GM18951 (cell line): Measurements from ENCODE around the gene DDX1.

ENCODE experiments used
- POLR2A ChIP-seq: IDR thresholded peaks from 4 replicates; pipeline ENCODE4 v1.6.1; 2011; ENCODE audit warnings: mild to moderate bottlenecking; ENCODE audit not compliant: insufficient read length, insufficient read depth; ENCODE audit errors: extremely low read depth
- in situ Hi-C: fragments of 300-500 bp; cut with MboI; formaldehyde crosslinking; loops from one replicate; pipeline ENCODE4 v1.12.0; 2022; ENCODE audit warnings: low sequenced_read_pairs, mixed read lengths, inconsistent platforms; ENCODE audit not compliant: unreplicated experiment

DDX1 gene

GRCh38 chr2:15594291-15595256 is 2.9 kb downstream of the DDX1 start:
- in situ Hi-C loops, result no loop called here

GRCh38 chr2:15595342-15595905 is 3.8 kb downstream of the DDX1 start:
- in situ Hi-C loops, result no loop called here
- no peak for TF ChIP-seq POLR2A

More at GRCh38 chr2:15594291-15595256, 2.9 kb downstream of the DDX1 start:
- no peak for TF ChIP-seq POLR2A

- TF ChIP-seq POLR2A, result no peak
- in situ Hi-C loops, result no loop called here
These were observed 4.3 kb downstream of the DDX1 start for GRCh38 chr2:15595936-15596335.

GRCh38 chr2:15596350-15596749 is 4.7 kb downstream of the DDX1 start:
- TF ChIP-seq POLR2A, result no peak
- in situ Hi-C loops, result no loop called here

GRCh38 chr2:15596968-15597367 is 5.3 kb downstream of the DDX1 start:
- in situ Hi-C loops, result no loop called here
- no peak for TF ChIP-seq POLR2A

GRCh38 chr2:15599994-15600393 is 8.3 kb downstream of the DDX1 start:
- in situ Hi-C loops, result no loop called here
- TF ChIP-seq POLR2A, result no peak

GRCh38 chr2:15601681-15602080 is 10.0 kb downstream of the DDX1 start:
- TF ChIP-seq POLR2A, result no peak
- in situ Hi-C loops, result no loop called here

GRCh38 chr2:15602393-15602792 is 10.7 kb downstream of the DDX1 start:
- no peak for TF ChIP-seq POLR2A
- in situ Hi-C loops, result no loop called here

- no peak for TF ChIP-seq POLR2A
- in situ Hi-C loops, result no loop called here
These were observed 11.5 kb downstream of the DDX1 start for GRCh38 chr2:15603044-15603765.

- TF ChIP-seq POLR2A, result no peak
- in situ Hi-C loops, result no loop called here
These were observed 12.3 kb downstream of the DDX1 start for GRCh38 chr2:15603948-15604347.

GRCh38 chr2:15605721-15606120 is 14.1 kb downstream of the DDX1 start:
- TF ChIP-seq POLR2A, result no peak
- in situ Hi-C loops, result no loop called here

GRCh38 chr2:15606481-15607441 is 15.1 kb downstream of the DDX1 start:
- in situ Hi-C loops, result no loop called here
- TF ChIP-seq POLR2A, result no peak

GRCh38 chr2:15607709-15608391 is 16.2 kb downstream of the DDX1 start:
- in situ Hi-C loops, result no loop called here
- no peak for TF ChIP-seq POLR2A
